Mammary epithelial cell (primary cell): ENCODE results near the gene AOAH.

Experiments used
- EZH2 ChIP-seq: IDR thresholded peaks from 2 replicates; pipeline ENCODE4 v1.6.1; 2012; ENCODE audit warnings: low read length, inconsistent platforms, borderline replicate concordance
- TF ChIP-seq, protein P1 (sequence below), 2 donors: IDR thresholded peaks in 1 of 2; conservative IDR thresholded peaks in 1 of 2; 2 replicates each; pipeline ENCODE4 v1.5.1; 2011 to 2012; ENCODE audit warnings: inconsistent platforms in 2 of 2, low read length in 2 of 2, mild to moderate bottlenecking in 2 of 2, control low read depth in 1 of 2, low read depth in 1 of 2; ENCODE audit not compliant: insufficient read depth in 1 of 2; ENCODE audit errors: extremely low read depth in 1 of 2

DNA sequence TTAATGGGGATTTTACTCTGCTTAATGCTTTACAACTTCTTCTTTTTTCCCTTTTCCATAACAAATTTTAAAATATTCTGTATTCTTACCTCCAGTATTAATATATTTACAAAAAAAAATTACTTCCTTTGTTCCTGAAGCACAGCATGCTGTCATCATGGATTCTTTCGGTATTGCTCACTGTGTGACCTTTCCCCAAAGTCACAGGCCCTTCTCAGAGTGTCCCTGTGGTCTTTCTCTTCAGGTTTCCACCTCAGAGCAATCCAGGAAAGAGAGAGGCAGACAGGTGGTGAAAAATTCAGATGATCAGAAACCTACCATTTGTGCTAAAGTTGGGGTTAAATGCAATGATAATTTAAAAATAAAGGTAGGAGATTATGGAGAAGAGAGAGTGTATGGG is 13.0 kb downstream of the AOAH start:
- no peak for TF ChIP-seq EZH2
- TF ChIP-seq, protein P1, sequence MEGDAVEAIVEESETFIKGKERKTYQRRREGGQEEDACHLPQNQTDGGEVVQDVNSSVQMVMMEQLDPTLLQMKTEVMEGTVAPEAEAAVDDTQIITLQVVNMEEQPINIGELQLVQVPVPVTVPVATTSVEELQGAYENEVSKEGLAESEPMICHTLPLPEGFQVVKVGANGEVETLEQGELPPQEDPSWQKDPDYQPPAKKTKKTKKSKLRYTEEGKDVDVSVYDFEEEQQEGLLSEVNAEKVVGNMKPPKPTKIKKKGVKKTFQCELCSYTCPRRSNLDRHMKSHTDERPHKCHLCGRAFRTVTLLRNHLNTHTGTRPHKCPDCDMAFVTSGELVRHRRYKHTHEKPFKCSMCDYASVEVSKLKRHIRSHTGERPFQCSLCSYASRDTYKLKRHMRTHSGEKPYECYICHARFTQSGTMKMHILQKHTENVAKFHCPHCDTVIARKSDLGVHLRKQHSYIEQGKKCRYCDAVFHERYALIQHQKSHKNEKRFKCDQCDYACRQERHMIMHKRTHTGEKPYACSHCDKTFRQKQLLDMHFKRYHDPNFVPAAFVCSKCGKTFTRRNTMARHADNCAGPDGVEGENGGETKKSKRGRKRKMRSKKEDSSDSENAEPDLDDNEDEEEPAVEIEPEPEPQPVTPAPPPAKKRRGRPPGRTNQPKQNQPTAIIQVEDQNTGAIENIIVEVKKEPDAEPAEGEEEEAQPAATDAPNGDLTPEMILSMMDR (conservative IDR thresholded peaks at IDR 0.05 in 1 of 2, IDR thresholded peaks at IDR 0.05 in 1 of 2; ENCODE audit: extremely low read depth in 1 of 2, insufficient read depth in 1 of 2, low read depth in 1 of 2, low read length in 2 of 2): no peak
